ENCODE measurements around the gene SCYGR4.

The SCYGR4 gene

DNA sequence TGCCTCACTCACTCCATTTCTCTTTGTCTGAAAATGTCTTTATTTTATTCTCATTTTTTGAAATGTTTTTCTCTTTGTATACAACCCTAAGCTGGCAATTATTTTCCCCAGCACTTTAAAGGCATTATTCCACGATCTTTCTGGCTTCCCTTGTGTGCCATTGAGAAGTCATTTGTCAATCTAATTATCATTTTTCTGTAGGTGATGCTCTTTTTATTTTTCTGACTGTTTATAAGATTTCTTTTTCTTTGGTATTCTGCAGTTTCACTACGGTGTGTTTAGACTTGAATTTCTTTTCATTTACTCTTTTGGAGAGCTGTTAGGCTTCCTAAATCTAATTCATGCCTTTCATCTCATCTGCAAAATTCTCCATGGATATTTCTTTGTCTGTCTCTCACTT, 8.1 kb downstream of the SCYGR4 start:
- in situ Hi-C loops (cut with MboI; ENCODE audit: low sequenced_read_pairs), result no loop called here
- Histone ChIP-seq H3K27me3 (ENCODE audit: low read depth) (no peaks in the 10 kb centered on the region), H3K4me3 (no peak overlapping the region), H3K36me3 (replicated peaks) (no peaks in the 10 kb centered on the region), H3K9me3 (no peaks in the 10 kb centered on the region), H3K4me1 (no peaks in the 10 kb centered on the region)
- DNase-seq (ENCODE audit: low spot score in 2 of 2), result no peak

GRCh38 chr2:227626580-227627151, 9.4 kb downstream of the SCYGR4 start:
- DNase-seq (ENCODE audit: low spot score in 2 of 2), result no peak
- in situ Hi-C loops (cut with MboI; ENCODE audit: low sequenced_read_pairs), result no loop called here
- no peak overlapping the region for H3K4me3 ChIP-seq
- H3K4me1 ChIP-seq, result no peaks in the 10 kb centered on the region
- H3K36me3 ChIP-seq (replicated peaks), result no peaks in the 10 kb centered on the region
- H3K9me3 ChIP-seq, result no peaks in the 10 kb centered on the region
- H3K27me3 ChIP-seq (ENCODE audit: low read depth), result peaks cover 4% of the 10 kb centered on the region; the same call in 1 of the 2 replicates

- H3K36me3 ChIP-seq (replicated peaks), result no peaks in the 10 kb centered on the region
- in situ Hi-C loops (cut with MboI; ENCODE audit: low sequenced_read_pairs), result no loop called here
- H3K9me3 ChIP-seq, result no peaks in the 10 kb centered on the region
- H3K27me3 ChIP-seq (ENCODE audit: low read depth), result peaks cover 4% of the 10 kb centered on the region; the same call in 1 of the 2 replicates
- H3K4me1 ChIP-seq, result no peaks in the 10 kb centered on the region
- no peak for DNase-seq (ENCODE audit: low spot score in 2 of 2)
- no peak overlapping the region for H3K4me3 ChIP-seq
These were observed 10.5 kb downstream of the SCYGR4 start for GRCh38 chr2:227627769-227628168.

GRCh38 chr2:227629435-227629834, 12.1 kb downstream of the SCYGR4 start:
- H3K4me1 ChIP-seq, result peaks cover 7% of the 10 kb centered on the region; the same call in 1 of the 2 replicates
- no peak overlapping the region for H3K4me3 ChIP-seq
- H3K36me3 ChIP-seq (replicated peaks), result no peaks in the 10 kb centered on the region
- in situ Hi-C loops (cut with MboI; ENCODE audit: low sequenced_read_pairs), result no loop called here
- no peak for DNase-seq (ENCODE audit: low spot score in 2 of 2)
- no peaks in the 10 kb centered on the region for H3K9me3 ChIP-seq
- H3K27me3 ChIP-seq (ENCODE audit: low read depth), result peaks cover 4% of the 10 kb centered on the region; the same call in 1 of the 2 replicates

- no peaks in the 10 kb centered on the region for H3K9me3 ChIP-seq
- H3K4me1 ChIP-seq, result peaks cover 7% of the 10 kb centered on the region; the same call in 1 of the 2 replicates
- no peaks in the 10 kb centered on the region for H3K36me3 ChIP-seq (replicated peaks)
- peaks cover 4% of the 10 kb centered on the region; the same call in 1 of the 2 replicates for H3K27me3 ChIP-seq (ENCODE audit: low read depth)
- H3K4me3 ChIP-seq, result no peak overlapping the region
- DNase-seq (ENCODE audit: low spot score in 2 of 2), result no peak
- in situ Hi-C loops (cut with MboI; ENCODE audit: low sequenced_read_pairs), result no loop called here
These were observed 13.0 kb downstream of the SCYGR4 start for GRCh38 chr2:227630322-227630721.

- H3K36me3 ChIP-seq (replicated peaks), result no peaks in the 10 kb centered on the region
- peaks cover 7% of the 10 kb centered on the region; the same call in 1 of the 2 replicates for H3K4me1 ChIP-seq
- no peak for DNase-seq (ENCODE audit: low spot score in 2 of 2)
- in situ Hi-C loops (cut with MboI; ENCODE audit: low sequenced_read_pairs), result no loop called here
- no peak overlapping the region for H3K4me3 ChIP-seq
- no peaks in the 10 kb centered on the region for H3K9me3 ChIP-seq
- peaks cover 4% of the 10 kb centered on the region; the same call in 1 of the 2 replicates for H3K27me3 ChIP-seq (ENCODE audit: low read depth)
These were observed 15.5 kb downstream of the SCYGR4 start for GRCh38 chr2:227632827-227633226.

DNA sequence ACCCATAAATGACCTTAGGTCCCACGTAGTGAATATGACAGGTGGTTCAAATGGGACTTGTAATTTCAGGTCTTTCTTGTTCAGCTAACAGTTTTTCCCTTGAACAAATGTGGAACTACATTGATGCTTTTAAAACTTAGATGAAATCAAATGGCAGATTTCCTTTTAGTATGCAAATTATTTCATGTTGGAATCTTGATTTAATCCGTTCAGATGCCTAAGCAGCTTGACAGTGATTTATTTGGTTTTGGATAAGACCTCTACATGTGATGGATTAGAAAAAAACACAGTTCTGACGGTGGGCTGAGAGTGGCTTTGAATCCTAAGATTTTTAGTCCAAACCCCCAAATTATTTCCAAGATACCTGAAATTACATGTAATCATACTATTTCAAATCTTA, 16.9 kb downstream of the SCYGR4 start:
- in situ Hi-C loops (cut with MboI; ENCODE audit: low sequenced_read_pairs), result no loop called here
- peak in 1 of 2 experiments; percentile 13 for DNase-seq (ENCODE audit: low spot score in 2 of 2)

GRCh38 chr2:227642656-227643055, 25.4 kb downstream of the SCYGR4 start:
- H3K36me3 ChIP-seq (replicated peaks), result no peaks in the 10 kb centered on the region
- H3K4me1 ChIP-seq, result no peaks in the 10 kb centered on the region
- in situ Hi-C loops (cut with MboI; ENCODE audit: low sequenced_read_pairs), result no loop called here
- peak in 1 of 2 experiments; percentile 19 for DNase-seq (ENCODE audit: low spot score in 2 of 2)
- no peaks in the 10 kb centered on the region for H3K9me3 ChIP-seq
- H3K27me3 ChIP-seq (ENCODE audit: low read depth), result no peaks in the 10 kb centered on the region
- no peak overlapping the region for H3K4me3 ChIP-seq

More for the DNA sequence above, 16.9 kb downstream of the SCYGR4 start:
- no peak overlapping the region for H3K4me3 ChIP-seq
- peaks cover 4% of the 10 kb centered on the region; the same call in 1 of the 2 replicates for H3K27me3 ChIP-seq (ENCODE audit: low read depth)
- no peaks in the 10 kb centered on the region for H3K9me3 ChIP-seq
- no peaks in the 10 kb centered on the region for H3K36me3 ChIP-seq (replicated peaks)
- peaks cover 7% of the 10 kb centered on the region; the same call in 1 of the 2 replicates for H3K4me1 ChIP-seq

DNA sequence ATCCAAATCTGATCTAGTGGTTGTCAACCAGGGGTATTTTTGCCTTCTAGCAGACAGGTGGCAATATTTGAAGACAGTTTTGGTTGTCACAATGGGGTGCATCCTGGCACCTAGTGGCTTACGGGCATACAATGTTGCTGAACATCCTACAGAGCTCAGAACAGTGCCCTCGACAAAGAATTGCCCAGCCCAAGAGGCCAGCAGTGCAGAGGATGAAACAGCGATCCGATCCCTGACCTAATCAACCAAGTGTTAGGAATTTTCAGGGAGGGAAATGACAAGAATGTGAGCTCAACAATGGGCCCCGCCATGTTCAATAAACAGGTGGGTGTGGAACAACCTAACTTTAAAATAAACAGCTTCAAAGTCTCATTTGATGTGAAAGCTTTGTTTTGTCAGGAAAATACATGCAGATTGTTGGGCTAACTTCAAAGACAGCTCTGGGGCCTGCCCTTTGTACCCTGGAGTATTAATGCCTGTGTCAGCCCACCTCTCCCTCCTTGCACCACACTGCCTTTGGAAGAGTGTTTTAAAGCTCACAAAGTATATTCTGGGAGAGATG, 26.8 kb downstream of the SCYGR4 start:
- H3K4me1 ChIP-seq, result no peaks in the 10 kb centered on the region
- DNase-seq (ENCODE audit: low spot score in 2 of 2), result no peak
- H3K36me3 ChIP-seq (replicated peaks), result no peaks in the 10 kb centered on the region
- no peak overlapping the region for H3K4me3 ChIP-seq
- H3K9me3 ChIP-seq, result no peaks in the 10 kb centered on the region
- H3K27me3 ChIP-seq (ENCODE audit: low read depth), result no peaks in the 10 kb centered on the region
- in situ Hi-C loops (cut with MboI; ENCODE audit: low sequenced_read_pairs), result no loop called here

GRCh38 chr2:227653419-227653818, 36.1 kb downstream of the SCYGR4 start:
- Histone ChIP-seq H3K9me3 (no peaks in the 10 kb centered on the region), H3K4me3 (no peak overlapping the region), H3K36me3 (replicated peaks) (no peaks in the 10 kb centered on the region), H3K27me3 (ENCODE audit: low read depth) (no peaks in the 10 kb centered on the region), H3K4me1 (peaks cover 8% of the 10 kb centered on the region)
- DNase-seq (ENCODE audit: low spot score in 2 of 2), result no peak
- in situ Hi-C loops (cut with MboI; ENCODE audit: low sequenced_read_pairs), result no loop called here

- Histone ChIP-seq H3K9me3 (no peaks in the 10 kb centered on the region), H3K27me3 (ENCODE audit: low read depth) (no peaks in the 10 kb centered on the region), H3K4me3 (no peak overlapping the region), H3K4me1 (peaks cover 8% of the 10 kb centered on the region), H3K36me3 (replicated peaks) (no peaks in the 10 kb centered on the region)
- no peak for DNase-seq (ENCODE audit: low spot score in 2 of 2)
- in situ Hi-C loops (cut with MboI; ENCODE audit: low sequenced_read_pairs), result no loop called here
These were observed 37.1 kb downstream of the SCYGR4 start for GRCh38 chr2:227654426-227654825.

DNA sequence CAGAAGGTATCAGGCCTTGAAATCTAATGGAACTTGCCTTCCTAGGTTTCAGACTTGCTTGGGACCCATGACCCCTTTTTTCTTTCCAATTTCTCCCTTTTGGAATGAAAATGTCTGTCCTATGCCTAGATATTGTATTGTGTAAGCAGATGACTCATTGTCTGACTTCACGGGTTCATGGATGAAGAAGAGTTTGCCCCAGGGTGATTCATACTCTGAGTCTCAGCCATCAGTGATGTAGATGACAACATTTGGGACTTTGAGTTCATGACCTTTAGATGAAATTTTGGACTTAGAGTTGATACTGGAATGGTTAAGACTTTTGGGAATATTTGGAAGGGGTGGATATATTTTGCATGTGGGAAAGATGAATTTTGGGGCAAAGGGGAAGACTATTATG, 38.2 kb downstream of the SCYGR4 start:
- Histone ChIP-seq H3K4me3 (no peak overlapping the region), H3K27me3 (ENCODE audit: low read depth) (no peaks in the 10 kb centered on the region), H3K4me1 (peaks cover 8% of the 10 kb centered on the region), H3K36me3 (replicated peaks) (no peaks in the 10 kb centered on the region), H3K9me3 (no peaks in the 10 kb centered on the region)
- no peak for DNase-seq (ENCODE audit: low spot score in 2 of 2)
- in situ Hi-C loops (cut with MboI; ENCODE audit: low sequenced_read_pairs), result no loop called here

GRCh38 chr2:227657199-227657845, 40.0 kb downstream of the SCYGR4 start:
- peak; percentile 39 to 88 for DNase-seq (ENCODE audit: low spot score in 2 of 2)
- Histone ChIP-seq H3K27me3 (ENCODE audit: low read depth) (no peaks in the 10 kb centered on the region), H3K4me1 (peaks cover 11% of the 10 kb centered on the region), H3K9me3 (no peaks in the 10 kb centered on the region), H3K4me3 (peak overlapping the region; percentile 8), H3K36me3 (replicated peaks) (no peaks in the 10 kb centered on the region)
- in situ Hi-C loops (cut with MboI; ENCODE audit: low sequenced_read_pairs), result no loop called here

DNA sequence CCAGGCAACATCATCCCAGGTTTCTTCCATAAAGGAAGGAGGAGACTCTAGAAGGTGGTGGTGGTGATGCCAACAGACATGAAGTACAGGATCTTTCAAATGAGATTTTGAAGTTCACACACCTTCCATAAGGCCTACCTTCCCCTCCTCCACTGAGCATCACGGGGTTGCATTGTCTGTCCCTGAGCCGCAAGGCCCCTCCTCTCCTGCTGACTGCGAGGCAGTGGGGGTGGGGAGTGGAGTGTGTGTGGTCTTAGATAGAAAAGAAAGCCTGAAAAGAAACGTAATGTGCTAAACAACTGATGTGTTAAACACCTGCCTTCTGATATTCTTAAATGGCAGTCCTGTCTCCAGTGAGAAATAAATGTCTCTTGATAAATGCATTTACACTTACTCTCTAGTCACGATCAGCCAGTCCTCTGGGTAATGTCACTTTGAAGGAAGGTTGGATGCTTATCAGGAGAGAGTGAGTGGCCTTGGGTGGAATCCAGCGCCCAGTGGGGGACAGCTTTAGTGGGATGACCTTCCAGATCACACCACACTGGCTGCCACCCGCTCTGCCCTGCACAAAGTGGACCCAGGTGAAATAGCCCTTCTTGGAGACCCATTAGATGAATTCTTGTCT, 43.8 kb downstream of the SCYGR4 start:
- peak in 1 of 2 experiments; percentile 33 for DNase-seq (ENCODE audit: low spot score in 2 of 2)
- Histone ChIP-seq H3K4me1 (peaks cover 11% of the 10 kb centered on the region), H3K27me3 (ENCODE audit: low read depth) (no peaks in the 10 kb centered on the region), H3K36me3 (replicated peaks) (no peaks in the 10 kb centered on the region), H3K4me3 (no peak overlapping the region), H3K9me3 (no peaks in the 10 kb centered on the region)
- in situ Hi-C loops (cut with MboI; ENCODE audit: low sequenced_read_pairs), result loop anchor here (10.0 kb wide), 1 partner anchor 104 kb away; no protein-coding TSS in a partner anchor
